Activated CD8-positive, alpha-beta memory T cell treated with anti-CD3 and anti-CD28 coated beads for 36 hours (primary cell): Measurements from ENCODE around the gene CFAP54. TPM values are rescaled to one million over a fixed set of nuclear protein-coding genes. Genes with fewer than 3 reads are reported as not detected.

Experiments
- CTCF ChIA-PET: fragments of 350-600 bp; sonication (Branson Sonifier 250); formaldehyde crosslinking; loops from one replicate; lab custom pipeline; 2021; ENCODE audit warnings: antibody characterized with exemption; lab: Charles Lee
- POLR2A ChIA-PET: fragments of 350-600 bp; sonication (Branson Sonifier 250); formaldehyde crosslinking; loops from one replicate; lab custom pipeline; 2021; ENCODE audit warnings: antibody characterized with exemption; lab: Charles Lee
- total RNA-seq, 2 experiments: library from RNA; stranded (reverse); gene quantifications; one replicate each; pipeline ENCODE4 v1.2.3, GENCODE V29; 2021

Gene CFAP54
- total RNA-seq, 2 experiments from 2014 or later = 0.10 to 0.40 TPM

DNA sequence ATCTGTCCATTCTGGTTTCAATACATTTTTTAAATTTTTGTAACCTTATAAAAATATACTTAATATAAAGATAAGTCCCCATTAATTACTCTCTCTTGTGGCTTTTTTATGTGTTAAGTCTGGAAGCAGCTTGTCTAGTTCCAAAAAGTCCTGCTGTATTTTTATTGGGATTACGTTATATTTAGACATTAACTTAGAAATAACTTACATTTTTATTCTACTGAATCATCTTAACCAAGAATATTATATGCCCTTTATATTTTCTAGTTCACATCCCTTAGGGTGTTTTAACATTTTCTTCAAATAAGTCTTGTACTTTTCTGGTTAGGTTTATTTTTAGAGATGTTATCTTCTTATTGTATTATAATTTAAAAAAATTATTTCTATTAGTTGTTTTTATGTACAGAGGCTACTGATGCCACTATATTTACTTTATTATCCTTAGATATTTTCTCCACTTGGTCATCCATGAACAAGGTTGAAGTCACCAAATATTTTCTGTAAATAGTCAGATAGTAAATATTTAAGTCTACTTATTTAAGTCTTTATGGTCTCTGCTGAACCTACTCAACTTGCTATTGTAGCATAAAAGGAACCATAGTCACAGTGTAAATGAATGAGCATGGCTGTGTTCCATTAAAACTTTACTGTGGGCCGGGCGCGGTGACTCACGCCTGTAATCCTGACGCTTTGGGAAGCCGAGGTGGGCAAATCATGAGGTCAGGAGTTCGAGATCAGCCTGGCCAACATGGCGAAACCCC, 285.3 kb downstream of the CFAP54 start:
- CTCF ChIA-PET = no interaction called here
- POLR2A ChIA-PET = no interaction called here

DNA sequence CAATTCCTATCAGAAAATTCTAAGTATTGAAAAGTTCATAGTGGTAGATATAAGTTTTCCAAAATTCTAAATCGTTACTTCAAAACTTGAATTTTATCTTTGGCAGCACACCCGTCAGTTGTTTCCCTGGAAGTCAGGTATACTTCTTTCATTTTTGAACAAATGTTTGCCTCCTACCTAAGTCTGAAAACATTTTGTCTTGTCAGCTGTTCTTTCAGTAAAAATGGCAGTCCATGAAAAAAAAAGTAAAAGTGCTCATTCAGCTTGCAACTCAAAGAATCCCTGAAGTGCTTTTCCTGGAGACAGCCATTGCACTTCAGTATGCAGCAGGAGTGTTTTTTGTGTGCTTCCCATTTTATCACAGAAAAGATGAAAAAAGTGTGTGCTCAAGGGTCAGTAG, 287.5 kb downstream of the CFAP54 start:
- CTCF ChIA-PET = no interaction called here

DNA sequence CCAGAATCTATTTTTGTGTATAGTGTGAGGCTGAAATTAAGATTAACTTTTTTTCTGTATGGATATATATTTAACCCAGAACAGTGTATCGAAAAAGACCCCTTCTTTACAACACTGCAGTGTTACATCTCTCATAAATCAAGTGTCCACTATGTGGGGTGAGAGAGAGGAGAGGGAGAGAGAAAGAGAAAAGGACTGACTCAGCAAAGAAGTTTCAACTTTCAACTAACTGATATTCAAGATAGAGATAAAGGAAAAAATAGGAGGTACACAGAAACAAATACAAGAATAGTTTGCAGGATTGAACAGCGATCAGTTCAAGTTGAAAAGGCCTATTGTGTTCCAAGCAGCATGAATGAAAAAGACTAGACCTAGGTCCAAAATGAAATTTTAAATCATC, 291.0 kb downstream of the CFAP54 start:
- ChIA-PET CTCF (no interaction called here), POLR2A (no interaction called here)

More for the DNA sequence above, 287.5 kb downstream of the CFAP54 start:
- POLR2A ChIA-PET = no interaction called here

- POLR2A ChIA-PET = no interaction called here
Measured at GRCh38 chr12:96786791-96787190, 297.4 kb downstream of the CFAP54 start.

GRCh38 chr12:96803969-96804368, 314.6 kb downstream of the CFAP54 start:
- POLR2A ChIA-PET = no interaction called here
- CTCF ChIA-PET = no interaction called here

More at GRCh38 chr12:96786791-96787190, 297.4 kb downstream of the CFAP54 start:
- CTCF ChIA-PET = interaction anchor here (0.7 kb wide), 1 partner anchor 199 kb away, joined by 3 read pairs; no protein-coding TSS in a partner anchor

DNA sequence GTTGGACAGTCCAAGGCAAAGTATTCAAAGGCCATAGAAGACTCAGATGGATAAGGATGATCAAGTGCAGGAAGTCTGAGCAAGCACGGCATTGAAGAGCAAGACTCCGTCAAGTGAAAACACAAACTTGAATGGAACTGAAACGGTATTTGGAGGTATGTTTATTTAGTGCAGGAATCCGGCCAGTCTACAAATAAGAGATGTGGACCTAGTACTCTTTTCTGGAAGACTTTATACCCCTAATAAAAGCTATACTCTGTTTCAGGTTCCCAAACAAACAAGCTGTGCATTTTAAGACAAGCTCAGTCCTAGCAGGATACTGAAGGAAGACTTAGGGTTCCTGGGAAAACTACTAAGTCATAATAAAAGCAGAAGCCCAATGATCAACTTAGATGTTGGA, 316.9 kb downstream of the CFAP54 start:
- CTCF ChIA-PET = no interaction called here
- POLR2A ChIA-PET = no interaction called here

DNA sequence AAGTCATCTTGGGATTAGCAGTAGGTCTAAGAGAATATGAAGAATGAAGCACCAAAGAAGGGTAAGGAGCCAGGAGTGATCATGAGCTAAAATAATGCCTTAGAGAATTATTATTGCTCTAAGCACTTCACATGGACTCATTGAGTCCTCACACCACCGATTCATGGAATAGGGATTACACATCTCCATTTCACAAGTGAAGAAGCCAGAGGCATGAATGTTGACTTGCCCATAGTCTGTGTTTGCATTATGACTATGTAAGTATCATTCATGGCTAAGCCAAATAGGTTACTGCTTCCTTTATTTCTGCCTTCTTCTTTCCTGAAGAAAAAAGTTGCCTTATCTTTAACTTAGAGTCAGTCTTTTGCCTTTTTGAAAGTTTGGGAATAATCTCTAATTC, 318.4 kb downstream of the CFAP54 start:
- ChIA-PET CTCF (no interaction called here), POLR2A (no interaction called here)

DNA sequence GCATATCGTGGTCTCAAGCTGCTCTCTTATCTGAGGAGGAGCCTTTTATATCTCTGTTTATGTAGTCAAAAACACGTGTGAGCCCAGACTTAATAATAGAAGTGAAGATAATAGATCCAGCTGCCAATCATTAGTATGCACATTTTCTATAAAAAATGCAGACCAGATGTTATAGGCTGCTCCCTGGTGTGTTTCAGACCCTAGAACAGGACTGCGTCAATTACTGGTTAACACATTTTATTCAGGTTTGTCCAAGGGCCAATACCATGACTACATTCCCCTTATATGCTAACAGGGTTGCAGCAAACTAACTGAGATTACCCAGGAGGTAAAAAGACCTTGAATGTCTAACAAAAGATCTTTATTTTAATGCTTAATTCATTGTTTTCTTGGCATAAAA, 319.2 kb downstream of the CFAP54 start:
- ChIA-PET POLR2A (no interaction called here), CTCF (no interaction called here)

- CTCF ChIA-PET = no interaction called here
Measured at GRCh38 chr12:96809522-96809921, 320.1 kb downstream of the CFAP54 start.

GRCh38 chr12:96810057-96810456, 320.7 kb downstream of the CFAP54 start:
- ChIA-PET CTCF (no interaction called here), POLR2A (no interaction called here)

More at GRCh38 chr12:96809522-96809921, 320.1 kb downstream of the CFAP54 start:
- POLR2A ChIA-PET = no interaction called here

DNA sequence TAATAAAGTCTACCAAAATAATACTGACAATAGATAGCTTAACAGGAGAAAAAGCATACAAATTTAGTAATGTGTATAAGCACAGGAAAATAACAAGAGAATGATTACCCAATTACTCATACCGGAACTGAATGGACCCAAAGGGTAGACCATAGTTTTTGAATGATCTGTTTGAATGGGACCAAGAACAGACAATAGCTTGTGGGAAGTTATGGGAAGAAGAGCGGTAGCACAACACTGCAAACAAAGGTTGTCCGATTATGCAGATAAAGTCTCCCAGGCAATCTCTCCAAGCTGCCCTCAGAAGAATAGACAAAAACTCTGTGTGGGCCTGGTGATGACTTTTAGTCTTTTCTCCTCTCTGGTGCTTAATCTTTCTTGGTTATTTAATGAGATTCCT, 321.1 kb downstream of the CFAP54 start:
- CTCF ChIA-PET = no interaction called here
- POLR2A ChIA-PET = no interaction called here

GRCh38 chr12:96811083-96811482, 321.7 kb downstream of the CFAP54 start:
- POLR2A ChIA-PET = no interaction called here
- CTCF ChIA-PET = no interaction called here

DNA sequence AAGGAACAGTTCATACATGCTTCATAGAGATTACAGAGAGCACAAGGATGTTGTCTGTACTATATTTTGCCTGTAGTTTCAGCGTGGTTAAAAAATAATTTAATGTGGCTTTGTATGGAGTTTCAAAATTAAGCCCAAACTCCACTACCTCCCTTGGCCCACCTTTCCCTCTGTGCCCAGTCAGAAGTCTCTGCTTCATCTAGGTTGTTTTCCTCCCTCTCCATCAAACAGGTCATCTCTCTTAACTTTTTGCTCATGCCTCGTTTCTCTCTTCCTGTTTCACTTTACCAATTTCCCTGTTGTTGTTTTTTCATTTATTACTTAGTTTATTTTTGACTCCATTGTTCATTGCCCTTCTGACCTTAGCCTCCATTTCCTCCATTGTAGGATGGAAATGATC, 322.8 kb downstream of the CFAP54 start:
- POLR2A ChIA-PET = no interaction called here
- CTCF ChIA-PET = no interaction called here

- CTCF ChIA-PET = no interaction called here
- POLR2A ChIA-PET = no interaction called here
Measured at GRCh38 chr12:96814200-96814599, 324.8 kb downstream of the CFAP54 start.

- CTCF ChIA-PET = no interaction called here
Measured at GRCh38 chr12:96821592-96821991, 332.2 kb downstream of the CFAP54 start.

GRCh38 chr12:96822641-96823040, 333.3 kb downstream of the CFAP54 start:
- POLR2A ChIA-PET = no interaction called here
- CTCF ChIA-PET = no interaction called here

More at GRCh38 chr12:96821592-96821991, 332.2 kb downstream of the CFAP54 start:
- POLR2A ChIA-PET = no interaction called here

- ChIA-PET CTCF (no interaction called here), POLR2A (no interaction called here)
Measured at GRCh38 chr12:96824074-96824837, 334.9 kb downstream of the CFAP54 start.

DNA sequence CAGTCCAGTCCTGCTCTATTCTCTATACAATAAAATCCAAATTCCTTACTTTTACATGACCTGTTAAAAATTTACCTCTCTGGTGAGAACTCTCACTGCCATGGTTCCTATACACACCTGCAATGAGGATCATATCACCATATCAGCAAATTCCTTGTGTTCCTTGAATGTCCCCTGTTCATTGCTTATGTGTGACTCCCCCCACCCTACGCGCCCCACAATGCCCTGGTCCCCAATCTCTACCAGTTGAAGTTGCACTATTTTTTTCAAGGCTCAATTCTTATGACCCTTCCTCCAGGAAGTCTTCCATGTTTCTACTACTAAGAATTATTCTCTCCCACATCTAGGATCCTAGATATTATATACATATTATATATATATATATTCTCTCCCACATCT, 335.5 kb downstream of the CFAP54 start:
- CTCF ChIA-PET = no interaction called here
- POLR2A ChIA-PET = no interaction called here

- ChIA-PET CTCF (no interaction called here), POLR2A (no interaction called here)
Measured at GRCh38 chr12:96828169-96828789, 338.9 kb downstream of the CFAP54 start.

- POLR2A ChIA-PET = no interaction called here
- CTCF ChIA-PET = no interaction called here
Measured at GRCh38 chr12:96829354-96829753, 340.0 kb downstream of the CFAP54 start.
